GM06990 (cell line): Measurements from ENCODE around the gene DCST1.

Experiments
- DNase-seq: peaks from one replicate; pipeline ENCODE4 v3.0.0-alpha.2; 2011; ENCODE audit not compliant: insufficient read length; ENCODE audit errors: extremely low read depth
- H3K27me3 ChIP-seq: replicated peaks from 2 replicates; pipeline ENCODE4 v1.6.0; 2011; ENCODE audit warnings: low read length; ENCODE audit not compliant: control insufficient read depth, insufficient read depth
- H3K36me3 ChIP-seq: 2 replicates; pipeline ENCODE4 v1.5.1; 2011; ENCODE audit warnings: low read length; ENCODE audit not compliant: control insufficient read depth, insufficient read depth
- H3K4me3 ChIP-seq: replicated peaks from 2 replicates; pipeline ENCODE4 v1.5.1; 2011; ENCODE audit warnings: low read depth, mild to moderate bottlenecking, control low read depth, low read length
- TF ChIP-seq, protein P1 (sequence below): IDR thresholded peaks from 2 replicates; pipeline ENCODE4 v1.5.1; 2011; ENCODE audit warnings: low read length, control low read depth, mild to moderate bottlenecking, inconsistent platforms; ENCODE audit not compliant: insufficient read depth, poor library complexity, severe bottlenecking

The DCST1 gene

DNA sequence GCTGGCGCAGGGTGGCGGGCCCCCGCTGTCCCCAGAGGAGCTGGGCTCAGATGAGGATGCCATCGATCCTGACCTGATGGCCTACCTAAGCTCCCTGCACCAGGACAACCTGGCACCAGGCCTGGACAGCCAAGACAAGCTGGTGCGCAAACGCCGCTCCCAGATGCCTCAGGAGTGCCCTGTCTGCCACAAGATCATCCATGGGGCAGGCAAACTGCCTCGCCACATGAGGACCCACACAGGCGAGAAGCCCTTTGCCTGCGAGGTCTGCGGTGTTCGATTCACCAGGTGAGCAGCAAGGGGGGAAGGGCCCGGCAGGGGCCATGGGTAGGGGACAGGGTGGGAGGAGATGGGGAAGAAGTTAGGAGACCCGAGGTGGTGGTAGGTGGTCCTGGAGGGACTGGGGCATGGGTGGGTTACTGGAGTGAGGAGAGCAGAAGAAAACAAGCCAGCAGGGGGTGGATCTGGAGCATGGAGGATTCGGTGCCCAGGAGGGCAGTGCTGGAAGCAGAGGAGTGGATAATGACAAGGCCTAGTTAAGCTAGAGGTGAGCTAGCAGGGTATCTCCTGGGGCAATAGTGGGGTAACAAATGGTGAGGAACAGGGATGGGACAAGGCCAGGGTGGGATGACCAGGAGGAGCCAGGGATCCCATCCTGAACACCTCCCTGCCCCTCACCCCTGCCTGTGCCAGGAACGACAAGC is 17.9 kb upstream of the DCST1 start:
- TF ChIP-seq, protein P1, sequence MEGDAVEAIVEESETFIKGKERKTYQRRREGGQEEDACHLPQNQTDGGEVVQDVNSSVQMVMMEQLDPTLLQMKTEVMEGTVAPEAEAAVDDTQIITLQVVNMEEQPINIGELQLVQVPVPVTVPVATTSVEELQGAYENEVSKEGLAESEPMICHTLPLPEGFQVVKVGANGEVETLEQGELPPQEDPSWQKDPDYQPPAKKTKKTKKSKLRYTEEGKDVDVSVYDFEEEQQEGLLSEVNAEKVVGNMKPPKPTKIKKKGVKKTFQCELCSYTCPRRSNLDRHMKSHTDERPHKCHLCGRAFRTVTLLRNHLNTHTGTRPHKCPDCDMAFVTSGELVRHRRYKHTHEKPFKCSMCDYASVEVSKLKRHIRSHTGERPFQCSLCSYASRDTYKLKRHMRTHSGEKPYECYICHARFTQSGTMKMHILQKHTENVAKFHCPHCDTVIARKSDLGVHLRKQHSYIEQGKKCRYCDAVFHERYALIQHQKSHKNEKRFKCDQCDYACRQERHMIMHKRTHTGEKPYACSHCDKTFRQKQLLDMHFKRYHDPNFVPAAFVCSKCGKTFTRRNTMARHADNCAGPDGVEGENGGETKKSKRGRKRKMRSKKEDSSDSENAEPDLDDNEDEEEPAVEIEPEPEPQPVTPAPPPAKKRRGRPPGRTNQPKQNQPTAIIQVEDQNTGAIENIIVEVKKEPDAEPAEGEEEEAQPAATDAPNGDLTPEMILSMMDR, result no peak
- H3K4me3 ChIP-seq, result no peak overlapping the region

DNA sequence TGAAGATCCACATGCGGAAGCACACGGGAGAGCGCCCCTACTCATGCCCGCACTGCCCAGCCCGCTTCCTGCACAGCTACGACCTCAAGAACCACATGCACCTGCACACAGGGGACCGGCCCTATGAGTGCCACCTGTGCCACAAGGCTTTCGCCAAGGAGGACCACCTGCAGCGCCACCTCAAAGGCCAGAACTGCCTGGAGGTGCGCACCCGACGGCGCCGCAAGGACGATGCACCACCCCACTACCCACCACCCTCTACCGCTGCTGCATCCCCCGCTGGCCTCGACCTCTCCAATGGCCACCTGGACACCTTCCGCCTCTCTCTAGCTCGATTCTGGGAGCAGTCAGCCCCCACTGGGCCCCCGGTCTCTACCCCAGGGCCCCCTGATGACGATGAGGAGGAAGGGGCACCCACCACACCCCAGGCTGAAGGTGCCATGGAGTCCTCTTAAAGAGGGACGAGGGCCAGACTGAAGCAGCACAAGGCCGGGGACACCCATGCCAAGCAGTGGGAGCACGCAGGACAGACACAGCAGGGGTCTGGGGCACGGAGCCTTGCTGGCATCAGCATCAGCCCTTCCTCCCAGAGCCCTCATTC is 17.3 kb upstream of the DCST1 start:
- no peak for DNase-seq
- Histone ChIP-seq H3K36me3 (peaks cover 9% of the 10 kb centered on the region), H3K4me3 (no peak overlapping the region), H3K27me3 (no peaks in the 10 kb centered on the region)
- TF ChIP-seq, protein P1, result no peak

More for the DNA sequence above, 17.9 kb upstream of the DCST1 start:
- Histone ChIP-seq H3K27me3 (no peaks in the 10 kb centered on the region), H3K36me3 (peaks cover 14% of the 10 kb centered on the region)
- no peak for DNase-seq

DNA sequence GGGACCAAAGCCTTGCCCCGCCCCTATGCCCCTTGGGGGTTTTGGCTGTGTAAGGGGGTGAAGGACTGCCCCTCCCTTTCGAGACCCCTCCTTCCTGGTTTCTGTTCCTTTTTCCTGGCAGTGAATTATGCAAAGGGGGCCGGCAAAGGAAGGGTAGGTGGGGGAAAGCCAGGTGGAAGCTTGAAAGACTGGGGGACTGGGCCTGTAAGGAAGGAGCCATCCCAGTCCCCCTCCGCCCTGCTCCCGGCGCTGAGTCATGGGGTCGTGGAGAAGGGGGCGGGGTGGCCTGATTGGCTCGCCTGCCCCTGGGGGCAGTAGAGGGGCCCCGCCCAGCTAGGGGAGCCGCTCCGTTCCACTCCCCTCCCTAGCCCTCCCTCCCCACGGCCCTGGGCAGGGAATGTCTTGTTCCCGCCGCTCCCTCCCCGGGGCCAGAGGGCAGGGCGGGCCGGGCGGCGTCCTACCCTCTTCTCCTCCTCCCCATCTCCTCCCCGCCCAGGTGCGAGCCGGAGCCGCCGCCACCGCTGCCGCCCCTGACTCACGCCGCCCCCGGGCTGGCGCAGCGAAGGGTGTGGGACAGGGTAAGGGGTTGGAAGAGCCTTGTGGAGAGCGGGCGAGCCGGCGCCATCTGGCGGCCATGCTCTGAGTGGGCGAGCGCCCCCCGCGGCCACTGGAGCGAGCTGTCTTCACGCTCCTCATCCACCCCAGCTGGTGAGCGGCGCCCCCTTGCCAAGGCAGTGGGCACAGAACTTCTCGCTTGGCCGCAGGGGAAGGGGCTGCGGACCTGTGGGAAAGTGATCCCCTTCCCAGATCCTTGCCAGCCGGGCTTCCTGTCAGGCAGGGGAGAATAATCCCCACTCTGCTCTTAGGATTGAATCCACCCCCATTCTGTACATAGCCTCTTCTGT is 16.3 kb upstream of the DCST1 start:
- Histone ChIP-seq H3K36me3 (peaks cover 9% of the 10 kb centered on the region), H3K4me3 (peak overlapping the region; percentile 55), H3K27me3 (no peaks in the 10 kb centered on the region)
- TF ChIP-seq, protein P1, result peak; percentile 100
- peak; percentile 89 for DNase-seq

DNA sequence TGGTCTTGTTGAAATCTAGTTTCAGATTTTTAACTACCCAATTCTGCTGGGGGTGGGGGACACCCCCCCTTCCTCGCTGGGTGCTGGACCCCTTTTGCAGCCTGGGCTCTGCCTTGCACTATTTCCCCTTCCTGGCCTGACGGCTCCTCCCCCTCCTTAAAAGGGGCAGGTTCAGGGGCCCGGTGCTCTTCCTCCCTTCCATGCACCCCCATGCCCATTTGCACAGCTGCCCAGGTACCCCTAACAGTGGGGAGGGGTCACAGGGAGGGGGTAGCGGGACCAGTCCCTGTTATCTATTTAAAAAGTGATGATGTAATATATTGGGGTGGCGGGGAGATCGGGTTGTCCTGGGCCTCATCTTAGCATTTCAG is 15.7 kb upstream of the DCST1 start:
- peak overlapping the region; percentile 55 for H3K4me3 ChIP-seq
- TF ChIP-seq, protein P1, result no peak
- no peaks in the 10 kb centered on the region for H3K27me3 ChIP-seq
- no peak for DNase-seq
- peaks cover 9% of the 10 kb centered on the region for H3K36me3 ChIP-seq

DNA sequence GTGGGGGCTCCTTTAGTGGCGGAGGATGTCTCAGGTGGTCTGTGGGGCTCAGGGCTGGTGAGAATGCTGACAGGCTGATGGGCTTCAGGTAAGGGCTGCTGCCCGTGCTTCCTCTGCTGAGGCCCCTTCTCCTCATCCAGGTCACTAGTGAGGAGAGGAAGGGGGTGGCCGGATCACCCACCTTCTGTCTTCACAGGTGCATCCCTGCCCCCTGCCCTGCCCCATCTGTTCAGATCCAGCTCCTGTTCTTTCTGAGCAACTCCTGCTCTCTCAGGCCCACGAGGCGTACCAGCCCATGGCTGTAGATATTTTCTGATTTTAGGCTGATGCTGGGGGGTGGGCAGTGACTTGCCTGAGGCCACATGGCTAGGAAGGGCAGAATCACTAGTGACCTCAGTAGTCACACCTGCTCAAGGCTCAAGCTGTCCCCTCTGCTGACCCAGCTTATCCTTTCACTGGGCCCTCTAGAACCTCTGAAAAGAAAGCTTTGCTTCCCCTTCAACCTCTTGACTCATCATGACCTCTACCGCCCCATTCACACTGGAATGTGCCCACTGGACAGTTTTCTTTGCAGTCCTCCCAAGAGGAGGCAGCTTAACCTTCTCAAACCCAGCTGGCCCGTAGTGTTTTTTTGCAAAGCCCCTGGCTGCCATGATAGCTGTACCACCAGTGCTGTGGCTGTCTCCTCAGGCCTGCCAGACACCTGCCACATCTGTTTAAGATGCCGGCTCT is 14.8 kb upstream of the DCST1 start:
- no peaks in the 10 kb centered on the region for H3K27me3 ChIP-seq
- H3K36me3 ChIP-seq, result peaks cover 8% of the 10 kb centered on the region
- no peak overlapping the region for H3K4me3 ChIP-seq
- no peak for DNase-seq
- TF ChIP-seq, protein P1, result no peak
